Neural progenitor cell (in vitro differentiated cells): ENCODE measurements around the gene PHLPP1.

ENCODE experiments used
- EZH2 ChIP-seq: fragments of 200-600 bp; sonication (generic); IDR thresholded peaks from 2 replicates; pipeline ENCODE4 v1.6.1; 2017; ENCODE audit warnings: antibody characterized with exemption, mild to moderate bottlenecking, moderate library complexity
- EZH2phosphoT487 ChIP-seq: fragments of 200-600 bp; sonication (generic); IDR thresholded peaks from 2 replicates; pipeline ENCODE4 v1.6.1; 2017; ENCODE audit warnings: antibody characterized with exemption
- TF ChIP-seq, protein P1 (sequence below): fragments of 200-600 bp; sonication (generic); IDR thresholded peaks from 2 replicates; pipeline ENCODE4 v1.5.1; 2017; ENCODE audit warnings: antibody characterized with exemption, mild to moderate bottlenecking

DNA sequence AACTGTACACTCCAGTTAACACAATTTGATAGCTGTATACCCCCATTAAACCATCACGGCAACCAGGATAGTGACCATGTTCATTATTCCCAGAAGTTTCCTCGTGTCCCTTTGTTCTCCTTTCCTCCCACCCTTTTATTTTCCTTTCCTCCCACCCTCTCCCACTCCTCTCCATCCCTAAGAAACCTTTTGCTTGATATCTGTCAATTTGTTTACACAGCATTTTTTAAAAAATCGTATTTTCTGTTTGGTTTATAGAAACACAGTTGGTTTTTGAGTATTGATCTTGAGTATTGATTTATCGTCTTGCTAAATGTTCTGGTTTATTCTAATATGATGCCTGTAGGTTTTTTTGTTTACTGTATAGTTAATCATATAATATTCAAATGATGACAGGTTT lies 119.4 kb downstream of the PHLPP1 start:
- TF ChIP-seq, protein P1, sequence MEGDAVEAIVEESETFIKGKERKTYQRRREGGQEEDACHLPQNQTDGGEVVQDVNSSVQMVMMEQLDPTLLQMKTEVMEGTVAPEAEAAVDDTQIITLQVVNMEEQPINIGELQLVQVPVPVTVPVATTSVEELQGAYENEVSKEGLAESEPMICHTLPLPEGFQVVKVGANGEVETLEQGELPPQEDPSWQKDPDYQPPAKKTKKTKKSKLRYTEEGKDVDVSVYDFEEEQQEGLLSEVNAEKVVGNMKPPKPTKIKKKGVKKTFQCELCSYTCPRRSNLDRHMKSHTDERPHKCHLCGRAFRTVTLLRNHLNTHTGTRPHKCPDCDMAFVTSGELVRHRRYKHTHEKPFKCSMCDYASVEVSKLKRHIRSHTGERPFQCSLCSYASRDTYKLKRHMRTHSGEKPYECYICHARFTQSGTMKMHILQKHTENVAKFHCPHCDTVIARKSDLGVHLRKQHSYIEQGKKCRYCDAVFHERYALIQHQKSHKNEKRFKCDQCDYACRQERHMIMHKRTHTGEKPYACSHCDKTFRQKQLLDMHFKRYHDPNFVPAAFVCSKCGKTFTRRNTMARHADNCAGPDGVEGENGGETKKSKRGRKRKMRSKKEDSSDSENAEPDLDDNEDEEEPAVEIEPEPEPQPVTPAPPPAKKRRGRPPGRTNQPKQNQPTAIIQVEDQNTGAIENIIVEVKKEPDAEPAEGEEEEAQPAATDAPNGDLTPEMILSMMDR, result no peak
- no peak for TF ChIP-seq EZH2
- no peak for TF ChIP-seq EZH2phosphoT487
